ENCODE results near the gene FBXO42.
"Not testable (repeated sequence)": the region's sequence is repeated elsewhere in the genome, so short reads cannot be mapped to it uniquely, and the experiment has no call there.

FBXO42 gene

DNA sequence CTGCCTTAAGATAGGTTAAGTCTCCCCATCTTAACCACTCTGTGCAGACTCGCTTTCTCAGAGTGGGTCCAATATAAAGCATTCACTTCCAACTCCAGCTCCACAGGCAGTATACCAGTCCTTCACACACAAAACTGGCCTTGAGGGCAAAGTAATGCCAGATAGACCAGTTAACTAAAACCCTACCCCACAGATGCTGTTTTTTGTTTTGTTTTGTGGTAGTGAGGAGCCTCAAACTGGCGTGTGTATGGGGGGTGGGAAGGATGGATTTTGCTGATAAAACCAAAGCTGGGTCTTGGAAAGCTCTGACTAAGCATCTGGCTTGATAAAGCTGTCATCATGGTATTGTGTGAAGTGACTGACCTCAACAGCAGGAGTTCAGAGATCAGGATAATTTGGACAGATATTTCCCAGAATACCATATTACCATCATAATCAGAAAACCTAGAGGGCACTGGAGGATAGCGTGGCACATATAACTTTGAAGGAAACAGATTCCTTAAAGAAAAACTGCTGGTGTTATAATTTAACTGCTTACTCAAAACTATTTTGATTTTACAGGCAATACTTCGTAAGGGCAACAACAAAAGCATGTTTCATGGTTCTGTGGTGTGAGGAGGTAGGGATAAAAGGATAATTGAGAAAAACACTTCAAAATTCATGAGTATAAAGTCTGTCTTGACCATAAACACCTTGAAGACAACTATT is 85.7 kb downstream of the FBXO42 start:
- Histone ChIP-seq H3K36me3 (ENCODE audit: control insufficient read depth, insufficient read depth, low read length) (no peaks in the 10 kb centered on the region), H3K4me3 (ENCODE audit: insufficient read depth, low read depth, low read length, poor library complexity, severe bottlenecking) (no peak overlapping the region), H3K27ac (ENCODE audit: insufficient read depth, low read length, poor library complexity, severe bottlenecking) (no peak overlapping the region), H3K9me3 (ENCODE audit: control insufficient read depth, low read length) (no peaks in the 10 kb centered on the region), H3K4me1 (ENCODE audit: control insufficient read depth, insufficient read depth, low read length, poor library complexity, severe bottlenecking) (peaks cover 4% of the 10 kb centered on the region), H3K27me3 (replicated peaks; ENCODE audit: control insufficient read depth, insufficient read depth, low read length, poor library complexity, severe bottlenecking) (no peaks in the 10 kb centered on the region)
- no peak for DNase-seq

GRCh38 chr1:16262067-16262466 is 90.2 kb downstream of the FBXO42 start:
- DNase-seq, result no peak
- H3K4me3 ChIP-seq (ENCODE audit: insufficient read depth, low read depth, low read length, poor library complexity, severe bottlenecking), result no peak overlapping the region
- H3K9me3 ChIP-seq (ENCODE audit: control insufficient read depth, low read length), result no peaks in the 10 kb centered on the region
- no peaks in the 10 kb centered on the region for H3K27me3 ChIP-seq (replicated peaks; ENCODE audit: control insufficient read depth, insufficient read depth, low read length, poor library complexity, severe bottlenecking)
- no peaks in the 10 kb centered on the region for H3K4me1 ChIP-seq (ENCODE audit: control insufficient read depth, insufficient read depth, low read length, poor library complexity, severe bottlenecking)
- no peaks in the 10 kb centered on the region for H3K36me3 ChIP-seq (ENCODE audit: control insufficient read depth, insufficient read depth, low read length)
- H3K27ac ChIP-seq (ENCODE audit: insufficient read depth, low read length, poor library complexity, severe bottlenecking), result no peak overlapping the region

GRCh38 chr1:16260814-16261213 is 91.5 kb downstream of the FBXO42 start:
- no peaks in the 10 kb centered on the region for H3K4me1 ChIP-seq (ENCODE audit: control insufficient read depth, insufficient read depth, low read length, poor library complexity, severe bottlenecking)
- DNase-seq, result no peak
- no peak overlapping the region for H3K4me3 ChIP-seq (ENCODE audit: insufficient read depth, low read depth, low read length, poor library complexity, severe bottlenecking)
- no peak overlapping the region for H3K27ac ChIP-seq (ENCODE audit: insufficient read depth, low read length, poor library complexity, severe bottlenecking)
- peaks cover 8% of the 10 kb centered on the region for H3K36me3 ChIP-seq (ENCODE audit: control insufficient read depth, insufficient read depth, low read length)
- no peaks in the 10 kb centered on the region for H3K9me3 ChIP-seq (ENCODE audit: control insufficient read depth, low read length)
- H3K27me3 ChIP-seq (replicated peaks; ENCODE audit: control insufficient read depth, insufficient read depth, low read length, poor library complexity, severe bottlenecking), result no peaks in the 10 kb centered on the region

DNA sequence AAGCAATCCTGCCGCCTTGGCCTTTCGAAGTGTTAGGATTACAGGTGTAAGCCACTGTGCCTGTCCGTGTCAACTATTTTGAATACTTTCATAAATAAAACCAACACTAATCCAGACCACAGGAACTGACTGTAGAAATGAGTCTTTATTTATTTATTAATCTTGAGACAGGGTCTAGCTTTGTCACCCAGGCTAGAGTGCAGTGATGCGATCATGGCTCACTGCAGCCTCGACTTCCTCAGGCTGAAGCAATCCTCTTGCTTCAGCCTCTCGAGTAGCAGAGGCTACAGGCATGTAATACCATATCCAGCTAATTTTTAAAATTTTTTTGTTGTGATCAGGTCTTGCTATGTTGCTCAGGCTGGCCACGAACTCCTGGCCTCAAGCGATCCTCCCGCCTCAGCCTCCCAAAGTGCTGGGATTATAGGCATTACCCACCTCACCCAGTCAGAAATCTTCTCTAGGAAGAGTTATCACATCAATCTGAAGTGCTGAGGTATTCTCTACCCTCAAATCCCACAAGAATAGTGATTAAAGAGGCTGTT is 93.6 kb downstream of the FBXO42 start:
- Histone ChIP-seq H3K27me3 (replicated peaks; ENCODE audit: control insufficient read depth, insufficient read depth, low read length, poor library complexity, severe bottlenecking) (no peaks in the 10 kb centered on the region), H3K36me3 (ENCODE audit: control insufficient read depth, insufficient read depth, low read length) (peaks cover 20% of the 10 kb centered on the region), H3K27ac (ENCODE audit: insufficient read depth, low read length, poor library complexity, severe bottlenecking) (no peak overlapping the region), H3K4me3 (ENCODE audit: insufficient read depth, low read depth, low read length, poor library complexity, severe bottlenecking) (no peak overlapping the region), H3K9me3 (ENCODE audit: control insufficient read depth, low read length) (no peaks in the 10 kb centered on the region), H3K4me1 (ENCODE audit: control insufficient read depth, insufficient read depth, low read length, poor library complexity, severe bottlenecking) (no peaks in the 10 kb centered on the region)
- no peak for DNase-seq

DNA sequence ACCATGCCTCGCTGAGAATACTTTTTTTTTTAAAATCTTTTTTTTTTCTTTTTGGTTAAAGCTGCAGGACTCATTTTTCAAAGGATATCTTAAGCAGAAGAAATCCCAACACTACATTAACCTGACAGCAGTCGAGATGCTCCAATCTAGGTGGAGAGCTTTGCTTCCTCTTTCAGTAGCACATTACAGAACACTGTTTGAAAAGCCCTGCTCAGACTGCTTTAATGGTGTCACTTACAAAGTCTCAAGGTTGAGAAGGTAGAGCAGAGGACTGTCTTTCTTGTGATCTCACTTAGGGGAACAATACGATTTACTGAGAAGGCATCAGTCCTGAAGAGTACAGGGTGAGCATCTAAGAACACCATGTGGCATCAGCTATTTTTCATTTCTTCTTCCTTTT is 94.3 kb downstream of the FBXO42 start:
- Histone ChIP-seq H3K27ac (ENCODE audit: insufficient read depth, low read length, poor library complexity, severe bottlenecking) (no peak overlapping the region), H3K4me3 (ENCODE audit: insufficient read depth, low read depth, low read length, poor library complexity, severe bottlenecking) (no peak overlapping the region), H3K27me3 (replicated peaks; ENCODE audit: control insufficient read depth, insufficient read depth, low read length, poor library complexity, severe bottlenecking) (no peaks in the 10 kb centered on the region), H3K4me1 (ENCODE audit: control insufficient read depth, insufficient read depth, low read length, poor library complexity, severe bottlenecking) (no peaks in the 10 kb centered on the region), H3K9me3 (ENCODE audit: control insufficient read depth, low read length) (no peaks in the 10 kb centered on the region), H3K36me3 (ENCODE audit: control insufficient read depth, insufficient read depth, low read length) (peaks cover 20% of the 10 kb centered on the region)
- no peak for DNase-seq

- H3K4me3 ChIP-seq (ENCODE audit: insufficient read depth, low read depth, low read length, poor library complexity, severe bottlenecking); H3K9me3 ChIP-seq (ENCODE audit: control insufficient read depth, low read length); DNase-seq; H3K27me3 ChIP-seq (replicated peaks; ENCODE audit: control insufficient read depth, insufficient read depth, low read length, poor library complexity, severe bottlenecking); H3K4me1 ChIP-seq (ENCODE audit: control insufficient read depth, insufficient read depth, low read length, poor library complexity, severe bottlenecking); H3K27ac ChIP-seq (ENCODE audit: insufficient read depth, low read length, poor library complexity, severe bottlenecking): not testable (repeated sequence)
- peaks cover 22% of the 10 kb centered on the region for H3K36me3 ChIP-seq (ENCODE audit: control insufficient read depth, insufficient read depth, low read length)
Observed at GRCh38 chr1:16257556-16257955, 94.7 kb downstream of the FBXO42 start.

GRCh38 chr1:16256478-16256877 is 95.8 kb downstream of the FBXO42 start:
- H3K36me3 ChIP-seq (ENCODE audit: control insufficient read depth, insufficient read depth, low read length), result peaks cover 31% of the 10 kb centered on the region
- DNase-seq, result no peak
- H3K9me3 ChIP-seq (ENCODE audit: control insufficient read depth, low read length), result no peaks in the 10 kb centered on the region
- no peaks in the 10 kb centered on the region for H3K4me1 ChIP-seq (ENCODE audit: control insufficient read depth, insufficient read depth, low read length, poor library complexity, severe bottlenecking)
- H3K27ac ChIP-seq (ENCODE audit: insufficient read depth, low read length, poor library complexity, severe bottlenecking), result no peak overlapping the region
- H3K4me3 ChIP-seq (ENCODE audit: insufficient read depth, low read depth, low read length, poor library complexity, severe bottlenecking), result no peak overlapping the region
- H3K27me3 ChIP-seq (replicated peaks; ENCODE audit: control insufficient read depth, insufficient read depth, low read length, poor library complexity, severe bottlenecking), result no peaks in the 10 kb centered on the region

DNA sequence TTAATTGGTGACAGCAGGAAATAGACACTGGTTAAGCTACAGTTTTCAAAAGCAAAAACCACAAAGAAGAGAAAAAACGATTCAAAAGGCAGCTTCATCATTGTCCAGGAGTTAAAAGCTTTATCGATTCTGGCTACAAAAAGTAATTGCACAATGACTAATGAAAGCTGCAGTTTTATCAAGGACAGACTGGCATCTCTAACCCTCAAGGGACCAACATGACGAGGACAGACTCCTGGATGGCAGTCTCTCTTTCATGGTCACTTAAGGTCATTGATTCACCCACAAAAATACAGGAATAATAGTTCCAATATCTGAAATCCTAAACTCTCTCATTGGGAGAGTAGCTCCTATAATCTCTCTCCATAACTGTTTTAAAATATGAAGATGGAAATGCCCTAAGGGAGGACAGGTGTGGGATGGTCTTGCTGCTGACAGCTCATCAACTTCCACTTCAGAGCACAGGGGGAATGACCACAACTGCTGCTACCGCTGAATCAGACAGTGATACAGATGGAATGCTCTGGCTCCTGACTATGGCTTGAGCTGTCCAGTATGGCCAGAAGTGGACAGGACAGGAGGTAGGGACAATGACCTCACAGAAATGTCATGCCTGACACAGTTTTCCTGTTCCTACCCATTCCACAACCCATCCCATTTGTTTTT is 97.9 kb downstream of the FBXO42 start:
- H3K4me3 ChIP-seq (ENCODE audit: insufficient read depth, low read depth, low read length, poor library complexity, severe bottlenecking), result no peak overlapping the region
- no peaks in the 10 kb centered on the region for H3K4me1 ChIP-seq (ENCODE audit: control insufficient read depth, insufficient read depth, low read length, poor library complexity, severe bottlenecking)
- no peak for DNase-seq
- no peaks in the 10 kb centered on the region for H3K9me3 ChIP-seq (ENCODE audit: control insufficient read depth, low read length)
- no peak overlapping the region for H3K27ac ChIP-seq (ENCODE audit: insufficient read depth, low read length, poor library complexity, severe bottlenecking)
- no peaks in the 10 kb centered on the region for H3K27me3 ChIP-seq (replicated peaks; ENCODE audit: control insufficient read depth, insufficient read depth, low read length, poor library complexity, severe bottlenecking)
- peaks cover 41% of the 10 kb centered on the region for H3K36me3 ChIP-seq (ENCODE audit: control insufficient read depth, insufficient read depth, low read length)

DNA sequence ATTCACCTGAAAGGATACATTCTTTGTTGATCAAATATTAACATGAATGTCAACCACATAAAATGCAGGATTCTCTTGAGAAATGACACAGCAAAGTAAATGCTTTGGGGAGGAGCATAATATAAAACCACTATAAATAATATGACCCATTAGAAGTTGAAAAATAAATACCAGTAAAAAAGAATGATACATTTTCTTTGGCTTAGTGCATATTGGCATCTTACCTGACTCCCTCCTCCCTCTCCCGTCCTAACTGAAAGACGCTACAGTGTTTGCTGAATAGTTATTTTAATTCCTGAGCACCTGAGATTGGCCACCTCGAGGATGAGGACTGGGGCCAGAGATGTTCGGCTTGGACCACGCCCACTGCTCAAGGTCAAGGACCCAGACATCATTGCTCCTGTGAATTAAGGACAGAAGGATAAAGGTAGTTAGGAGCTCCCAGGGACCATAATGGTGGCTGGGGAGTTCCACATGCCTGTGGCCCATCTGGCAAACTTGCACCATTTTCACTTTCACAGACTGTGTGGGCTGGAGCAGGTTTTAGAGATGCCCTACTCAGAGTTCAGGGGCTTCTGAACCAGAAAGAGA is 98.9 kb downstream of the FBXO42 start:
- H3K27me3 ChIP-seq (replicated peaks; ENCODE audit: control insufficient read depth, insufficient read depth, low read length, poor library complexity, severe bottlenecking), result no peaks in the 10 kb centered on the region
- H3K4me1 ChIP-seq (ENCODE audit: control insufficient read depth, insufficient read depth, low read length, poor library complexity, severe bottlenecking), result no peaks in the 10 kb centered on the region
- H3K9me3 ChIP-seq (ENCODE audit: control insufficient read depth, low read length), result no peaks in the 10 kb centered on the region
- peaks cover 41% of the 10 kb centered on the region for H3K36me3 ChIP-seq (ENCODE audit: control insufficient read depth, insufficient read depth, low read length)
- no peak overlapping the region for H3K4me3 ChIP-seq (ENCODE audit: insufficient read depth, low read depth, low read length, poor library complexity, severe bottlenecking)
- no peak overlapping the region for H3K27ac ChIP-seq (ENCODE audit: insufficient read depth, low read length, poor library complexity, severe bottlenecking)
- no peak for DNase-seq

DNA sequence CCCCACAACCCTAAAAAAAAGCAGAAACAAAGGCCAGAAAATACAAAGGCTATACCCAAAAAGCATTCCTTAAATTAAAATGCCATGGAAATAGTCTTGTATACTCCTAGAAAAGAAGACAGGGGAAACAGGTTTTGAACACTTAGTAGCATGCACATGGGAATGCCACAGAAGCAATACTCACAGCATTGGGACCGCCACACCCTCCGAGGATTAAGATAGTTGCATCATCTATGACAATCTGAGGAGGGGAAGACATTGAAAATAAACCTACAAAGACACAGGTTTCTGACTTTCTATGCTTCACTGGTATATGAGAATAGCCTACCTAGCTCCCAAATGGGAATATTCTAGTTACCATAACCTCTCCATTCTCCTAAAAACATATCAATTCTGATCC is 99.4 kb downstream of the FBXO42 start:
- DNase-seq, result no peak
- Histone ChIP-seq H3K4me1 (ENCODE audit: control insufficient read depth, insufficient read depth, low read length, poor library complexity, severe bottlenecking) (no peaks in the 10 kb centered on the region), H3K36me3 (ENCODE audit: control insufficient read depth, insufficient read depth, low read length) (peaks cover 41% of the 10 kb centered on the region), H3K27ac (ENCODE audit: insufficient read depth, low read length, poor library complexity, severe bottlenecking) (no peak overlapping the region), H3K27me3 (replicated peaks; ENCODE audit: control insufficient read depth, insufficient read depth, low read length, poor library complexity, severe bottlenecking) (no peaks in the 10 kb centered on the region), H3K4me3 (ENCODE audit: insufficient read depth, low read depth, low read length, poor library complexity, severe bottlenecking) (no peak overlapping the region), H3K9me3 (ENCODE audit: control insufficient read depth, low read length) (no peaks in the 10 kb centered on the region)
